HepG2 (cell line): ENCODE measurements around the gene TMEM204. TPM values are rescaled to one million over a fixed set of nuclear protein-coding genes. Genes with fewer than 3 reads are reported as not detected.

Experiments
- ATAC-seq: fragments of 200-7000 bp; cut with Tn5 transposase; 3 replicates; pipeline ENCODE4 v1.9.1; 2020; ENCODE audit warnings: mild to moderate bottlenecking, moderate library complexity
- BruUV-seq: library from RNA; stranded (reverse); fragments of 400-500 nt; replicated peaks from 2 replicates; lab custom pipeline; 2021; lab: Mats Ljungman, UMichigan
- CTCF ChIA-PET: fragments of 300-600 bp; formaldehyde crosslinking; extraction: SDS; loops from one replicate; lab custom pipeline; 2021; ENCODE audit warnings: low total read pairs, inconsistent platforms, low intra/inter-chr PET ratio; lab: Yijun Ruan, JAX
- POLR2A ChIA-PET: fragments of 350-600 bp; sonication (Branson Sonifier 250); formaldehyde crosslinking; loops from one replicate; lab custom pipeline; 2020; ENCODE audit warnings: antibody characterized with exemption, inconsistent platforms; lab: Yijun Ruan, JAX
- DNase-seq: peaks from one replicate; pipeline ENCODE4 v3.0.0-alpha.2; 2015; ENCODE audit warnings: low spot score
- FAIRE-seq: peaks from 3 replicates; lab custom pipeline; 2011; peaks lifted over from hg19 to GRCh38; lab: Jason Lieb, UNC
- H2AFZ ChIP-seq: one replicate; pipeline ENCODE4 v1.6.1; 2011; ENCODE audit warnings: low read length, inconsistent platforms
- H3K27ac ChIP-seq: fragments of 300-600 bp; 3 replicates; pipeline ENCODE4 v1.8.0; 2011; ENCODE audit warnings: mixed run types, mild to moderate bottlenecking, mixed read lengths, low read length, inconsistent platforms; ENCODE audit not compliant: insufficient read depth; ENCODE audit errors: extremely low read length
- H3K27me3 ChIP-seq, 2 experiments: fragments of 200-600 bp in 1 of 2; 2 replicates in 1 of 2; 3 replicates in 1 of 2; pipeline versions ENCODE4 v1.6.0 to v1.8.0; 2011; ENCODE audit warnings: low read length in 2 of 2, mild to moderate bottlenecking in 2 of 2, moderate library complexity in 2 of 2, inconsistent platforms in 1 of 2; ENCODE audit not compliant: insufficient read depth in 2 of 2, control insufficient read depth in 1 of 2
- H3K36me3 ChIP-seq, 2 experiments: fragments of 200-600 bp in 1 of 2; replicated peaks in 1 of 2; 2 replicates in 1 of 2; 3 replicates in 1 of 2; pipeline versions ENCODE4 v1.5.1 to v1.8.0; 2011; ENCODE audit warnings: low read length in 2 of 2, inconsistent platforms in 1 of 2; ENCODE audit not compliant: insufficient read depth in 2 of 2, control insufficient read depth in 1 of 2
- H3K4me1 ChIP-seq: 2 replicates; pipeline ENCODE4 v1.5.1; 2012; ENCODE audit warnings: low read length, inconsistent platforms; ENCODE audit not compliant: insufficient read depth
- H3K4me2 ChIP-seq: 2 replicates; pipeline ENCODE4 v1.6.0; 2011; ENCODE audit warnings: low read depth, low read length, inconsistent platforms
- H3K4me3 ChIP-seq, 3 experiments: fragments of 200-600 bp in 1 of 3; sonication (generic), shearing (Covaris generic) in 1 of 3; replicated peaks in 1 of 3; 2 replicates each; pipeline ENCODE4 v1.5.1; 2011 to 2016; ENCODE audit warnings: low read length in 3 of 3, inconsistent platforms in 2 of 3, low read depth in 2 of 3, mild to moderate bottlenecking in 2 of 3, control low read depth in 1 of 3, mixed read lengths in 1 of 3; ENCODE audit not compliant: insufficient read depth in 1 of 3
- H3K79me2 ChIP-seq: one replicate; pipeline ENCODE4 v1.6.1; 2011; ENCODE audit warnings: low read length, inconsistent platforms; ENCODE audit not compliant: insufficient read depth
- H3K9ac ChIP-seq: 2 replicates; pipeline ENCODE4 v1.6.0; 2011; ENCODE audit warnings: mild to moderate bottlenecking, low read depth, low read length, inconsistent platforms; ENCODE audit not compliant: insufficient read depth
- H3K9me3 ChIP-seq: 2 replicates; pipeline ENCODE4 v1.5.1; 2012; ENCODE audit warnings: mild to moderate bottlenecking, low read length
- H4K20me1 ChIP-seq: 2 replicates; pipeline ENCODE4 v1.6.0; 2011; ENCODE audit warnings: inconsistent platforms, mild to moderate bottlenecking, low read length, moderate library complexity; ENCODE audit not compliant: insufficient read depth
- AGO1 ChIP-seq: fragments of 200-400 bp; formaldehyde crosslinking; IDR thresholded peaks from 2 replicates; pipeline ENCODE4 v1.6.1; 2017; ENCODE audit warnings: mild to moderate bottlenecking, low read depth, low read length, moderate library complexity; ENCODE audit not compliant: poor library complexity, severe bottlenecking
- BCL6 ChIP-seq: IDR thresholded peaks from 2 replicates; pipeline ENCODE4 v1.6.1; 2016; ENCODE audit warnings: missing genetic modification reagents, missing compliant biosample characterization
- FOXK2 ChIP-seq: fragments of 450-650 bp; IDR thresholded peaks from 2 replicates; pipeline ENCODE4 v1.6.1; 2016
- HMGXB4 ChIP-seq, 2 experiments: sonication (generic) in 1 of 2; formaldehyde crosslinking in 1 of 2; IDR thresholded peaks; 2 replicates each; pipeline versions ENCODE4 v1.4.0 to v1.6.1; 2018 to 2020; ENCODE audit warnings: missing genetic modification reagents in 2 of 2, borderline replicate concordance in 1 of 2, low read depth in 1 of 2, mild to moderate bottlenecking in 1 of 2, missing biosample characterization in 1 of 2
- HNRNPH1 ChIP-seq: fragments of 200-400 bp; formaldehyde crosslinking; optimal IDR thresholded peaks from 2 replicates; pipeline ENCODE3; 2017; ENCODE audit warnings: mild to moderate bottlenecking, low read depth, low read length
- MIER2 ChIP-seq: IDR thresholded peaks from 2 replicates; pipeline ENCODE4 v1.6.1; 2016; ENCODE audit warnings: missing biosample characterization, missing genetic modification reagents
- RERE ChIP-seq: IDR thresholded peaks from 2 replicates; pipeline ENCODE4 v1.6.1; 2016; ENCODE audit warnings: low read depth, missing genetic modification reagents, missing compliant biosample characterization
- SRF ChIP-seq: IDR thresholded peaks from 2 replicates; pipeline ENCODE4 v1.6.1; 2011; ENCODE audit warnings: mild to moderate bottlenecking, low read depth, low read length, moderate library complexity
- ZFP62 ChIP-seq: sonication (generic); formaldehyde crosslinking; IDR thresholded peaks from 2 replicates; pipeline ENCODE4 v1.4.0; 2020; ENCODE audit warnings: missing genetic modification reagents
- ZNF430 ChIP-seq: sonication (generic); formaldehyde crosslinking; IDR thresholded peaks from 2 replicates; pipeline ENCODE4 v1.9.0; 2021; ENCODE audit warnings: mild to moderate bottlenecking, missing genetic modification reagents
- ZNF441 ChIP-seq: sonication (generic); formaldehyde crosslinking; IDR thresholded peaks from 2 replicates; pipeline ENCODE4 v1.7.0; 2021; ENCODE audit warnings: missing genetic modification reagents, borderline replicate concordance
- ZNF644 ChIP-seq: IDR thresholded peaks from 2 replicates; pipeline ENCODE4 v1.6.1; 2016; ENCODE audit warnings: low read depth
- WGBS: methylation state at CpG from one replicate; pipeline ENCODE4 v1.1.6; 2017; ENCODE audit warnings: low lambda C conversion rate; 5-methylcytosine and 5-hydroxymethylcytosine counted together
- in situ Hi-C: cut with HindIII; loops from 2 replicates; pipeline ENCODE4 v1.10.0; 2017; ENCODE audit warnings: low pct_unique_long_range_greater_than_20kb; ENCODE audit not compliant: extremely low pct_ligation_motif_present
- intact Hi-C: fragments of 100-400 bp; cut with micrococcal nuclease; formaldehyde crosslinking; loops from one replicate; pipeline ENCODE4 v1.10.0; 2022; ENCODE audit not compliant: unreplicated experiment
- polyA plus RNA-seq, 8 experiments: library from polyadenylated mRNA; depleted of rRNA in 3 of 8; stranded (reverse) in 7 of 8; unstranded in 1 of 8; fragments of >200 nt; fragmentation: Illumina TruSeq in 4 of 8; extraction: Trizol in 4 of 8; gene quantifications; 2 replicates each; pipeline versions ENCODE4 v1.2.1 to v1.2.3, GENCODE V29; 2011 to 2016; ENCODE audit warnings: low read depth in 4 of 8, missing spikeins in 1 of 8, mixed read lengths in 1 of 8; ENCODE audit not compliant: insufficient read depth in 1 of 8
- total RNA-seq, 5 experiments: library from RNA; depleted of rRNA; stranded (reverse); fragments of >200 nt; fragmentation: Illumina TruSeq; extraction: Trizol; gene quantifications; 2 replicates each; pipeline ENCODE4 v1.2.3, GENCODE V29; 2016; ENCODE audit warnings: low read depth in 1 of 5
- TF ChIP-seq, protein P1 (sequence below): sonication (generic); formaldehyde crosslinking; IDR thresholded peaks from 2 replicates; pipeline ENCODE4 v1.8.1; 2023; ENCODE audit warnings: missing genetic modification reagents, inconsistent platforms, borderline replicate concordance
- TF ChIP-seq, protein P2 (sequence below): IDR thresholded peaks from 2 replicates; pipeline ENCODE4 v1.6.1; 2018; ENCODE audit warnings: missing genetic modification reagents

TMEM204 gene
- total and polyA plus RNA-seq, 2 of the 13 experiments (the other 11 are each of a cell fraction or from before 2014, with no cell fraction given), result not detected

DNA sequence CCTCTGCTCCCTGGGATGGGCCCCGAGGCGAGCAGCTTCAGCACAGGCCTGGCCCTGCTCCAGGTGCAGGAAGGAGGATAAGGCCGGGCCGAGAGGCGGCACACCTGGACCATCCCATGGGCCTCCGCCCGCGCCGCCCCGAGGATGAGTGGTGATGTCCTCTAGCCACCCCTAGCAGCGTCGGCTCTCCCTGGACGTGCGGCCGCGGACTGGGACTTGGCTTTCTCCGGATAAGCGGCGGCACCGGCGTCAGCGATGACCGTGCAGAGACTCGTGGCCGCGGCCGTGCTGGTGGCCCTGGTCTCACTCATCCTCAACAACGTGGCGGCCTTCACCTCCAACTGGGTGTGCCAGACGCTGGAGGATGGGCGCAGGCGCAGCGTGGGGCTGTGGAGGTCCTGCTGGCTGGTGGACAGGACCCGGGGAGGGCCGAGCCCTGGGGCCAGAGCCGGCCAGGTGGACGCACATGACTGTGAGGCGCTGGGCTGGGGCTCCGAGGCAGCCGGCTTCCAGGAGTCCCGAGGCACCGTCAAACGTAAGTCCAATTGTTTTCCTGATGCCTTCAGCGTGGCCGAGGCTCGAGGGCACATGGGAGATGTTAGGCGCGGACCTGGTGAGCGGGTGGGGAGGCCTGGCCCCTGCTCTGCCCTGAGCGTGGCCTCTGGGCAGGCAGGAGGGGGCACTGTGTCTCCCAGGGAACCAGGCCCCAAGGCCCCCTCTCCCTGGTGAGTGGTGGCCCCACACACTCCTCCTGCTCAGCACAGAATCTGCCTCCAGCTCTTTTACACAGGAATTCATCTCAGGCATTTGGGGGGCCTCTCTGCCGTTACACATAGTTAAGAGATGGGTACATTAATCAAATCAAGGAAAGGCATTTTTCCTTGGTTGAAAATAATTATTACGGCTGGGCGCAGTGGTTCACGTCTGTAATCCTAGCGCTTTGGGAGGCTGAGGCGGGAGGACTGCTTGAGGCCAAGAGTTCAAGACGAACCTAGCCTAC, 855 bp downstream of the TMEM204 start:
- no TSS peak for BruUV-seq
- H3K4me3 ChIP-seq, result no peak overlapping the region

More for the DNA sequence above, 855 bp downstream of the TMEM204 start:
- H3K9me3 ChIP-seq, result no peaks in the 10 kb centered on the region
- FAIRE-seq (no peak), DNase-seq (no peak), ATAC-seq (no peak)
- H3K4me1 ChIP-seq, result no peaks in the 10 kb centered on the region
- ChIA-PET POLR2A (no interaction called here), CTCF (no interaction called here)
- no peaks in the 10 kb centered on the region for H4K20me1 ChIP-seq
- in situ Hi-C loops (no loop called here), intact Hi-C loops (no loop called here)
- H3K27me3 ChIP-seq, result no peaks in the 10 kb centered on the region
- no peaks in the 10 kb centered on the region for H3K79me2 ChIP-seq
- no peak overlapping the region for H3K27ac ChIP-seq
- H3K4me2 ChIP-seq, result no peak overlapping the region
- no peaks in the 10 kb centered on the region for H3K36me3 ChIP-seq
- TF ChIP-seq HMGXB4 (CRISPR knock-in tag; IDR thresholded peaks at IDR 0.05; ENCODE audit: borderline replicate concordance in 1 of 2, low read depth in 1 of 2), result no peak
- no peak for TF ChIP-seq MIER2 (CRISPR knock-in tag)
- TF ChIP-seq BCL6, result no peak
- no peak for TF ChIP-seq ZNF441 (CRISPR knock-in tag)
- TF ChIP-seq, protein P1, sequence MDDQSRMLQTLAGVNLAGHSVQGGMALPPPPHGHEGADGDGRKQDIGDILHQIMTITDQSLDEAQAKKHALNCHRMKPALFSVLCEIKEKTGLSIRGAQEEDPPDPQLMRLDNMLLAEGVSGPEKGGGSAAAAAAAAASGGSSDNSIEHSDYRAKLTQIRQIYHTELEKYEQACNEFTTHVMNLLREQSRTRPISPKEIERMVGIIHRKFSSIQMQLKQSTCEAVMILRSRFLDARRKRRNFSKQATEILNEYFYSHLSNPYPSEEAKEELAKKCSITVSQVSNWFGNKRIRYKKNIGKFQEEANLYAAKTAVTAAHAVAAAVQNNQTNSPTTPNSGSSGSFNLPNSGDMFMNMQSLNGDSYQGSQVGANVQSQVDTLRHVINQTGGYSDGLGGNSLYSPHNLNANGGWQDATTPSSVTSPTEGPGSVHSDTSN, result no peak
- TF ChIP-seq ZNF430, result no peak
- no peak for TF ChIP-seq RERE (CRISPR knock-in tag)
- TF ChIP-seq, protein P2, sequence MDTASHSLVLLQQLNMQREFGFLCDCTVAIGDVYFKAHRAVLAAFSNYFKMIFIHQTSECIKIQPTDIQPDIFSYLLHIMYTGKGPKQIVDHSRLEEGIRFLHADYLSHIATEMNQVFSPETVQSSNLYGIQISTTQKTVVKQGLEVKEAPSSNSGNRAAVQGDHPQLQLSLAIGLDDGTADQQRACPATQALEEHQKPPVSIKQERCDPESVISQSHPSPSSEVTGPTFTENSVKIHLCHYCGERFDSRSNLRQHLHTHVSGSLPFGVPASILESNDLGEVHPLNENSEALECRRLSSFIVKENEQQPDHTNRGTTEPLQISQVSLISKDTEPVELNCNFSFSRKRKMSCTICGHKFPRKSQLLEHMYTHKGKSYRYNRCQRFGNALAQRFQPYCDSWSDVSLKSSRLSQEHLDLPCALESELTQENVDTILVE, result no peak
- TF ChIP-seq SRF, result no peak
- no peak for TF ChIP-seq FOXK2
- no peak for TF ChIP-seq ZFP62 (CRISPR knock-in tag)
- TF ChIP-seq ZNF644 (CRISPR knock-in tag), result no peak
- no peak for TF ChIP-seq HNRNPH1
- no peak for TF ChIP-seq AGO1
- WGBS, result 93% methylated on average over 28 of the region's 57 CpGs
- H3K9ac ChIP-seq, result no peak overlapping the region
- no peak overlapping the region for H2AFZ ChIP-seq
